Ecto neural progenitor cell (in vitro differentiated cells): Measurements from ENCODE around the gene CAMTA1.

Experiments
- DNase-seq: peaks from one replicate; pipeline ENCODE4 v3.0.0-alpha.2; 2018; ENCODE audit warnings: low spot score

CAMTA1 gene

GRCh38 chr1:7613106-7613850, 828.0 kb downstream of the CAMTA1 start:
- DNase-seq, result no peak

GRCh38 chr1:7613851-7614205, 828.6 kb downstream of the CAMTA1 start:
- no peak for DNase-seq

- no peak for DNase-seq
These were observed 829.4 kb downstream of the CAMTA1 start for GRCh38 chr1:7614576-7615074.

GRCh38 chr1:7615138-7615537, 829.9 kb downstream of the CAMTA1 start:
- no peak for DNase-seq

- DNase-seq, result peak; percentile 69
These were observed 831.0 kb downstream of the CAMTA1 start for GRCh38 chr1:7616076-7616832.

- no peak for DNase-seq
These were observed 831.7 kb downstream of the CAMTA1 start for GRCh38 chr1:7616953-7617352.

- DNase-seq, result no peak
These were observed 832.6 kb downstream of the CAMTA1 start for GRCh38 chr1:7617826-7618225.

- no peak for DNase-seq
These were observed 834.9 kb downstream of the CAMTA1 start for GRCh38 chr1:7620196-7620595.

- no peak for DNase-seq
These were observed 836.3 kb downstream of the CAMTA1 start for GRCh38 chr1:7621334-7622219.

- DNase-seq, result no peak
These were observed 838.6 kb downstream of the CAMTA1 start for GRCh38 chr1:7623842-7624241.

- DNase-seq, result no peak
These were observed 839.6 kb downstream of the CAMTA1 start for GRCh38 chr1:7624791-7625355.

GRCh38 chr1:7625401-7625800, 840.1 kb downstream of the CAMTA1 start:
- DNase-seq, result no peak

GRCh38 chr1:7628273-7628672, 843.0 kb downstream of the CAMTA1 start:
- no peak for DNase-seq

- no peak for DNase-seq
These were observed 843.8 kb downstream of the CAMTA1 start for GRCh38 chr1:7629011-7629410.

- no peak for DNase-seq
These were observed 844.4 kb downstream of the CAMTA1 start for GRCh38 chr1:7629465-7630195.

- no peak for DNase-seq
These were observed 845.1 kb downstream of the CAMTA1 start for GRCh38 chr1:7630378-7630777.

GRCh38 chr1:7632176-7632575, 846.9 kb downstream of the CAMTA1 start:
- no peak for DNase-seq

GRCh38 chr1:7632681-7633080, 847.4 kb downstream of the CAMTA1 start:
- DNase-seq, result no peak

- DNase-seq, result no peak
These were observed 848.4 kb downstream of the CAMTA1 start for GRCh38 chr1:7633506-7634245.

- no peak for DNase-seq
These were observed 849.4 kb downstream of the CAMTA1 start for GRCh38 chr1:7634546-7635240.
